Activated CD8-positive, alpha-beta memory T cell treated with anti-CD3 and anti-CD28 coated beads for 24 hours (primary cell): Measurements from ENCODE around the gene PKP4.
"Not testable (repeated sequence)": the region's sequence is repeated elsewhere in the genome, so short reads cannot be mapped to it uniquely, and the experiment has no call there.

Experiments used
- DNase-seq: peaks from one replicate; pipeline ENCODE4 v3.0.0-alpha.2; 2020

PKP4 gene

GRCh38 chr2:158692372-158693103, 235.8 kb downstream of the PKP4 start:
- no peak for DNase-seq

- no peak for DNase-seq
Measured at GRCh38 chr2:158693476-158693875, 236.7 kb downstream of the PKP4 start.

GRCh38 chr2:158695305-158695704, 238.6 kb downstream of the PKP4 start:
- DNase-seq = no peak

GRCh38 chr2:158695744-158696143, 239.0 kb downstream of the PKP4 start:
- DNase-seq = not testable (repeated sequence)

DNA sequence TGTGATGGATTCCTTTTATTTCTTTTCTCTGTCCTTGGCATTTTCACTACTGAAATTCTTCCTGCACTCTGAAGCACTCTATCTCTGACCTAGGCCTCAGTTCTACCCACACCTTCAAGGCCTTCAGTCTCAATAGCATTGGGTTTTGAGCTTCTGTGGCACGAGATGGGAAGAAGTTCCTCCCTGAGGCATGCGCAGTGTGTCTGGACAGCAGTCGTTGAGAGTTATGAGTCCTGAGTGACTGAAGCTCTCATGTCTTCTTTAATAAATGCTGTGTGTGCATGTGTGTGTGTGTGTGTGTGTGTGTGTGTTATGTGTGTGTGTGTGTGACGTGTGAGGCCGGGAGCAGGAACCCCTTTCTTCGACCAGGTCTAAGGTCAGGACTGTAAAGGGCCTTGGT, 242.6 kb downstream of the PKP4 start:
- DNase-seq = no peak

DNA sequence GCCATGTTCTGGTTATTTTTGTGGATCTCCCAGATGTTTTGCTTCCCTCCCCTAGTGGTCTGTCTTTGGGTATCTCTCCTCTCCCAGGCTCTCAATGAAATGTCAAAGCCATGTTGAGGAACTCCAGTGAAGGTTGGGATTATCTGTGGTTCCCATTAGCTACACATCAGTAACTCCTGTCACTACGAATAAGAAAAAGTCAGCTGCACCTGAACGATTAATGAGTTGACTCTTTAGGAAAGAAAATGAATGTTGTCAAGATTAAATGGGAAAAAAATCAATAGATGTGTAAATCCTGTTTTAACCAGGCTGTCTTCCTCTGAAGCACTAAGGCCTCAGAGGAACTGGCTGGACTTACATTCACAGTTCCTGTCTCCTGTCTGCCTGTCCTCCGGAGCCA, 244.3 kb downstream of the PKP4 start:
- DNase-seq = no peak

- DNase-seq = no peak
Measured at GRCh38 chr2:158702740-158703139, 246.0 kb downstream of the PKP4 start.

- not testable (repeated sequence) for DNase-seq
Measured at GRCh38 chr2:158704724-158705465, 248.1 kb downstream of the PKP4 start.

DNA sequence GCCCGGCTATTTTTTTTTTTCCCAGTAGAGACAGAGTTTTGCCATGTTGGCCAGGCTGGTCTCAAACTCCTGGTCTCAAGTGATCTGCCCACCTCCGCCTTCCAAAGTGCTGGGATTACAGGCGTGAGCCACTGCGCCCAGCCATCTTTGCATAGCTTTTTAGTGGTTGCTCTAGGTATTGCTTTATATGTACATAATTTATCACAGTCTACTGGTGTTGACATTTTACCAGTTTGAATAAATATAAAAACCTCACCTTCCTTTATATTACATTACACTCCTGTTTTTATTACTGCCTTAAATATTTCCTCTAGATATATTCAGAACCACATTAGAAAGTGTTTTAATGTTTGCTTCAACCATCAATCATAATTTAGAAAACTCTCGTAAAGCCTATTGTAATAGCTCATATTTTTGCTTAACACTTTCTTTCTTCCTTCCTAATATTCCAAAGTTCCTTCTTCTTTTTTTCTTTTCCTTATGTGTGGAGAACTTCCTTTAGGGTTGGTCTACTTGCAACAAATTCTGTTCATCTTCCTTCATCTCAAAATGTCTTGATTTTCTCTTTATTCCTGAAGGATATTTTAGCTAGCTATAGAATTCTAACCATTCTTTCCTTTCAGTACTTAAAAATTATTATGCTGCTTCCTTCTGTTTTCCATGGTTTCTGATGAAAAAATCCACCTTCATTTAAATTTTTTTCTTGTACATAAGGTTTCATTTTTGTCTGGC, 256.2 kb downstream of the PKP4 start:
- no peak for DNase-seq

DNA sequence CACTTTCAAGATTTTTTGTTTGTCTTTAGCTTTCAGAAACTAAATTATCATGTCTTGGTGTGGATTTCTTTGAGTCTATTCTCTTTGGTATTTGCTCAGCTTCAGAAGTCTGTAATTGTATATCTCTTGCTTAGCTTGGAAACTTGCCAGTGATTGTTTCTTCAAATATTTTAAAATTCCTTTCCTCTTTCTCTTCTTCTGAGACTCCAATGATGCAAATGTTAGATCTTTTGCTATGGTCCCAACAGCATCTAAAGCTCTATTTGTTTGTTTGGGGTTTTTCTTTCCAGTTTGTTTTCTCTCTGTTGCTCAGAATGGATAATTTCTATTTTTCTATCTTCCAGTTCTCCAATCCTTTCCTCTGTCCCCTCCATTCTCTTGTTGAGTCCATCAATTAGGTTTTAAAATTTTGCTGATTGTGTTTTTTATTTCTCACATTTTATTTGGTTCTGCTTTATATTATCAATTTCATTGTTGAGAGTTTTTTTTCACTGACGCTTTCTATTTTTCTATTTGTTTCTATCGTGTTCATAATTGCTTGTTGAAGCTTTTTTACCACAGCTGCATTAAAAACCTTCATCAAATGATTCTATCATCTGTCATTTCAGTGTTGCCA, 256.9 kb downstream of the PKP4 start:
- DNase-seq = no peak

DNA sequence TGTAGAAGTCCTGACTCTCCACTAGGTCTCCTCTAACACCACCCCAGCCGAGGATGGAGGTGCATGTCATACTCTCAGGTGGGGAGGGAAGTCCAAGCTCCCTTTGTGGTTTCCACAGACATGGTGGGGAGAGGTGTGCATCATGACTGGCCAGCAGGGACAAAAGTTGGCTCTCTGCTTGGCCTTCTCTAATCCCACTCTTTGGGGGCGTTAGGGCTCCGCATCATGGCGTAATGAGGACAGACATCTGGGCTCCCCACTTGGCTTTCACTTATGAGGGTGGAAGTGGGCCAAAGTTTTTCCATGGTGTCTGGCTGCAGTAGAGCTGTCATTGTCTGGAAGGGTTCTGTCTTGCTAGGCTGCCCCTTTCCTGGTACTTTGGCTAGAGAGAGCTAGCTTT, 257.7 kb downstream of the PKP4 start:
- DNase-seq = no peak

DNA sequence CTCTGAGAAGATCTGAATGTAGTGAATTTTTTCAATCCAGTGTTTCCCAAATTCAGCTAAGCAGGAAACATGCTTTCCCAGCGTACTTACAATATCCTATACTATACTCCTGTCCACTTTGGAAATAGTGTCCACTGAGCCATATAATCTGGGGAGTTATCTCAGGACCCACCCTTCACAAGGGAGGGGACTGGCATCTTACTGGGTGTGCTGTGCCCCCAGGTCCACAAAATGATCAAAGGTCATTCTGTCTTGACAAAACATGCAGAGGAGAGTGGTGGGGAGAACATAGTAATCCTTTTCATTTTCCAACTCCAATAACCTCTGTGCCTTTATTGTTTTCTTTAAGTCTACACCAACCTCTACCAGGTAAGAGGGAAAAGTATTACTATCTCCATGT, 258.6 kb downstream of the PKP4 start:
- DNase-seq = no peak

DNA sequence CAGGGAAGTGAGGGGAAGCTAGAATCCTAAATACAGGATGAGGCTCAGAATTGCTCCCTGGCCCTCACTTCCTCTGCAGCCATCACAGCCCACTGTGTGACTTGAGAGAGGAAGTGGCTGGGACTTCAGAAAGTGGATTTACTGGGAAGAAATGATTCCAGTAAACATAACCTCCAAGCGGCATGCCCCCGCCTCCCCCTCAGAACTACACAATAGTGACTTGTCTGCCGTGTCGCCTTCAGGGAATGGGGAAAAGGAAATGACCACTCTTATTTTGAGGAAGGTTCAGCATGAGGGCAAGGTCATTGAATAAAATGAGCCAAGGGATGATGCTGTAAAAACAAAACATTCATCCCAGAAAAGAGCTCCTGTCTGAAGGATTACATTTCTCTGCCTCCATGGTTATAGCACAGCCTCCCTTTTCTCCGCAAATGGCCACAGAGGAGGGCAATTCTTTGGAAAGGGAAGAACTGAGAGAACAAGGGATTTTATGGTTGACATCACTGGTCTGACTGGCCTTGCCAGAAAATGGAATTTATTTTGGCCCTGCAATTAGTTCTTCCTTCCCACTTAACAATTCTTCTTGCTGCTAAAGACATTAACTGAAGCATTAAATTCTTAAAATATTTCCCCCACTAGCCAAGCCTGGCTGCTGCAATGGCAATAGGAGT, 259.5 kb downstream of the PKP4 start:
- no peak for DNase-seq

GRCh38 chr2:158716921-158717320, 260.2 kb downstream of the PKP4 start:
- DNase-seq = no peak

DNA sequence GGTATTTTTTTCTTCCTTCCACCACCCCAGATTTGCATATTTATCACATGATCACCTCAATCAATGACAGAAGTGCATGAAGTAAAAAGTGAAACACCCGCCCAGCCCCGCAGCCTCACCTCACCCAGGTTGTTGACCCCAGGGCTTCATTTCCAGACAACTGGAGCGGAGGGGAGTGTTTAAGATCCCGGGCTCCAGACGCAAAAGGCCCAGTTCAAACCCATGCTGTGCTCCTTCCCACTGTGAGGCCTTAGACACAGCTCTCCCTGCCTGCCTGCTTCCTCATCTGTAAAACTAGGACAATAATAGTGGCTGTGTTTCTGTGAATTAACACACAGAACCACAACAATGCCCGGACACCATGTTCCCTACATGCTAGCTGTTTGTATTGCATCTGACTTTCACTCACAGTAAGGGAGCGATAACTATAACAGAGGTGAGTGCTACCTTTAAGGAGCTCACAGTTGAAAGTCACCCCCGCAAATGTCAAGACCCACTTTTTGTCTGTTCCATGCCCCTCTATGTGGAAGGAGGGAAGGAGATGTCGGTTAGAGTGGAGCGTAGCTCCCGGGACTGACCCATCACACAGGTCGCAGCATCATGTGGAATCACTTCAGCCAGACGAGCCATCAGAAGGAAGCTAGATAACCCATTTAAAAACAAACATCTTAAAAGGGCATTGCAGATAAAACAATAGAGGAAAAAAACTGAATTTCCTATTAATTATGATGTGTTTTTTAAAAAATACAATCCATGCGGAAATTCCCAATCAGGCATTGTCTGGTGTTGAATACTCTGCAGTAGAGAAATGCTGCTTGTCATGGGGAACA, 260.8 kb downstream of the PKP4 start:
- DNase-seq = no peak

- no peak for DNase-seq
Measured at GRCh38 chr2:158718196-158718585, 261.4 kb downstream of the PKP4 start.

- no peak for DNase-seq
Measured at GRCh38 chr2:158718851-158719250, 262.1 kb downstream of the PKP4 start.

GRCh38 chr2:158719403-158719802, 262.7 kb downstream of the PKP4 start:
- DNase-seq = no peak

GRCh38 chr2:158722266-158723105, 265.7 kb downstream of the PKP4 start:
- no peak for DNase-seq

- DNase-seq = no peak
Measured at GRCh38 chr2:158723181-158723838, 266.6 kb downstream of the PKP4 start.
